AG04449 (cell line): ENCODE data around the gene ALG14.

Source experiments
- CTCF ChIA-PET: fragments of 350-600 bp; formaldehyde crosslinking; extraction: SDS; loops from one replicate; lab custom pipeline; 2021; ENCODE audit warnings: antibody characterized with exemption; lab: Yijun Ruan, JAX
- POLR2A ChIA-PET: fragments of 400-600, 350-600 bp; formaldehyde crosslinking; extraction: SDS; loops from one replicate; lab custom pipeline; 2020; ENCODE audit warnings: antibody characterized with exemption, inconsistent platforms; lab: Yijun Ruan, JAX
- DNase-seq: peaks from one replicate; pipeline ENCODE4 v3.0.0-alpha.2; 2010; ENCODE audit warnings: low read depth, low spot score
- H3K4me3 ChIP-seq: 2 replicates; pipeline ENCODE4 v1.5.1; 2011; ENCODE audit warnings: low read depth, mild to moderate bottlenecking, control low read depth, low read length
- CTCF ChIP-seq: IDR thresholded peaks from one replicate; pipeline ENCODE4 v1.5.1; 2011; ENCODE audit warnings: mild to moderate bottlenecking, moderate library complexity, low read length, control low read depth, inconsistent platforms; ENCODE audit not compliant: insufficient read depth; ENCODE audit errors: missing control alignments

ALG14 gene

GRCh38 chr1:95071539-95071938, 1.2 kb downstream of the ALG14 start:
- POLR2A ChIA-PET, result no interaction called here
- H3K4me3 ChIP-seq, result peak overlapping the region; percentile 96; the same call in 1 of the 2 replicates
- no peak for DNase-seq
- TF ChIP-seq CTCF, result no peak
- CTCF ChIA-PET, result interaction anchor here (2.2 kb wide), 1 partner anchor 162 kb away, joined by 12 read pairs; the partner anchor contains the start of gene RWDD3

- no peak for TF ChIP-seq CTCF
- DNase-seq, result no peak
- ChIA-PET CTCF (interaction anchor here (1.4 kb wide), 1 partner anchor 10 kb away, joined by 4 read pairs; no protein-coding TSS in a partner anchor), POLR2A (no interaction called here)
- H3K4me3 ChIP-seq, result no peak overlapping the region
Measured at GRCh38 chr1:95069710-95070093, 3.0 kb downstream of the ALG14 start.

GRCh38 chr1:95068956-95069709, 3.6 kb downstream of the ALG14 start:
- ChIA-PET POLR2A (no interaction called here), CTCF (interaction anchor here (0.7 kb wide), 1 partner anchor 10 kb away, joined by 3 read pairs; no protein-coding TSS in a partner anchor)
- TF ChIP-seq CTCF, result no peak
- DNase-seq, result no peak
- no peak overlapping the region for H3K4me3 ChIP-seq

- H3K4me3 ChIP-seq, result no peak overlapping the region
- no peak for DNase-seq
- CTCF ChIA-PET, result no interaction called here
- POLR2A ChIA-PET, result no interaction called here
- no peak for TF ChIP-seq CTCF
Measured at GRCh38 chr1:95067568-95067967, 5.2 kb downstream of the ALG14 start.

- DNase-seq, result no peak
- ChIA-PET CTCF (interaction anchor here (1.3 kb wide), 1 partner anchor 167 kb away, joined by 5 read pairs; the partner anchor contains the start of gene RWDD3), POLR2A (interaction anchor here (0.7 kb wide), 1 partner anchor 42 kb away, joined by 3 read pairs; no protein-coding TSS in a partner anchor)
- H3K4me3 ChIP-seq, result no peak overlapping the region
- TF ChIP-seq CTCF, result no peak
Measured at GRCh38 chr1:95067062-95067461, 5.7 kb downstream of the ALG14 start.

- ChIA-PET CTCF (interaction anchor here (0.7 to 1.0 kb wide), 4 partner anchors 20 to 174 kb away, joined by 3 read pairs; partner anchors contain the start of gene RWDD3), POLR2A (no interaction called here)
- no peak for TF ChIP-seq CTCF
- no peak overlapping the region for H3K4me3 ChIP-seq
- DNase-seq, result no peak
Measured at GRCh38 chr1:95061445-95062006, 11.2 kb downstream of the ALG14 start.
